H1 (cell line): ENCODE results near the gene TMEM163.

Experiments used
- CTCF ChIP-seq, 3 experiments: IDR thresholded peaks; 1 replicate in 2 of 3; 2 replicates in 1 of 3; pipeline versions ENCODE4 v1.5.1 to v1.6.1; 2011; ENCODE audit warnings: low read length in 3 of 3, mild to moderate bottlenecking in 3 of 3, inconsistent platforms in 2 of 3, low read depth in 1 of 3, moderate library complexity in 1 of 3; ENCODE audit not compliant: insufficient read depth in 1 of 3; ENCODE audit errors: control extremely low read depth in 1 of 3
- EGR1 ChIP-seq: IDR thresholded peaks from 2 replicates; pipeline ENCODE4 v1.6.1; 2011; ENCODE audit warnings: low read depth, low read length, borderline replicate concordance
- GABPA ChIP-seq: IDR thresholded peaks from 2 replicates; pipeline ENCODE4 v1.6.1; 2011; ENCODE audit warnings: mild to moderate bottlenecking, low read length, moderate library complexity, borderline replicate concordance; ENCODE audit not compliant: insufficient read depth
- JUND ChIP-seq: IDR thresholded peaks from 2 replicates; pipeline ENCODE4 v1.6.1; 2011; ENCODE audit warnings: mild to moderate bottlenecking, improper control_type of control experiment, low read length
- POLR2AphosphoS5 ChIP-seq: IDR thresholded peaks from 2 replicates; pipeline ENCODE4 v1.6.1; 2011; ENCODE audit warnings: low read depth, low read length
- USF2 ChIP-seq: IDR thresholded peaks from 2 replicates; pipeline ENCODE4 v1.6.1; 2011; ENCODE audit warnings: low read length, improper control_type of control experiment
- YY1 ChIP-seq: IDR thresholded peaks from 2 replicates; pipeline ENCODE4 v1.6.1; 2011; ENCODE audit warnings: low read depth, mild to moderate bottlenecking, low read length

- TF ChIP-seq POLR2AphosphoS5 (no peak), EGR1 (no peak), CTCF (IDR thresholded peaks at IDR 0.05; ENCODE audit: control extremely low read depth in 1 of 3, insufficient read depth in 1 of 3, low read depth in 1 of 3, low read length in 3 of 3) (no peak), GABPA (no peak), USF2 (no peak), YY1 (no peak), JUND (no peak)
Measured at GRCh38 chr2:134594399-134594798, 124.4 kb downstream of the TMEM163 start.
